Stimulated activated CD8-positive, alpha-beta memory T cell treated with anti-CD3 and anti-CD28 coated beads, Interleukin-15, amount 100 ng/mL, for 1 hour (primary cell): ENCODE results near the gene ABHD15.

Experiments
- DNase-seq: peaks from one replicate; pipeline ENCODE4 v3.0.0-alpha.2; 2020; ENCODE audit warnings: low read depth

ABHD15 gene

DNA sequence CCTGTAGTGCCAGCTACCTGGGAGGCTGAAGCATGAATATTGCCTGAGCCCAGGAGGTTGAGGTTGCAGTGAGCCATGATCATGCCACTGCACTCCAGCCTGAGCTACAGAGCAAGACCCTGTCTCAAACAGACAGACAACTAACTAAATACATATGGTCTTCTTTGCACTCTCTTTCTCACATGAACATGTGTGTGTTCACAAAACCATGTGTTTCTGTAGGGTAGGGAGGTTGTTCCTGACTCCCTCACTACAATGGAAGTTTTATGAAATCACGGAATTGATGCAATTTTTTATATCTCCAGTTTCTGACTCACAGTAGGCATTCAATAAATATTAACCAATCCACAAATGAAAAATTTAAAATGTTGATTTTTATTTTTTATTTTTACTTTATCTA lies 48.5 kb downstream of the ABHD15 start:
- DNase-seq, result no peak

DNA sequence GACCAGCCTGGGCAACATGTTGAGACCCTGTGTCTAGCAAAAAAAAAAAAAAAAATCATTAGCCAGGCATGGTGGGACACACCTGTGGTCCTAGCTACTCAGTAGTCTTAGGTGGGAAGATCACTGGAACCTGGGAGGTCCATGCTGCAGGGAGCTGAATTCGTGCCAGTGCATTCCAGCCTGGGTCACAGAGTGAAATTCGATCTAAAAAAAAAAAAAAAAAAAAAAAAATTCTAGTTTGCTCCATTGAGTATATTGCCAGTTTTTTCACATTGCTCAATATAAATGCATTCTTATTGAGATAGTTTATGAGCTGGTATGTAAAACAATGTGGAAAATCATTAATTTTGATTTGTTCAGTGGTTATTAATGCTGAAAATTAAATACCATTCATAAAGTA lies 52.0 kb downstream of the ABHD15 start:
- no peak for DNase-seq

DNA sequence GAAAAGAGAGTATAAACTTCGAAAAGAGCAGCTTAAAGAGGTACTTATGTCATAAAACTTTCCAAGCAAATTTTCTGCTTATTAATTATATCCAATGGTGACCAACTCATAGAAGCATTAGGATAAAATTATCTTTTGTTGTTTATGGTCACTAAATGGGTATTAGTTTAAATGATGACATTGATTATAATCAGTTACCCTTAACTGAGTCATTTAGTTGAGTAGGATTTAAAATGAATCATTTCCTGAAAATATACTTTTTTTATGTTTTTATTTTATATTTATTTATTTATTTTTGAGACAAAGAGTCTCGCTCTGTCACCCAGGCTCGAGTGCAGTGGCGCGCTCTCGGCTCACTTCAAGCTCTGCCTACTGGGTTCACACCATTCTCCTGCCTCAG lies 55.9 kb downstream of the ABHD15 start:
- no peak for DNase-seq
